ENCODE measurements around the gene CCDC92.

DNA sequence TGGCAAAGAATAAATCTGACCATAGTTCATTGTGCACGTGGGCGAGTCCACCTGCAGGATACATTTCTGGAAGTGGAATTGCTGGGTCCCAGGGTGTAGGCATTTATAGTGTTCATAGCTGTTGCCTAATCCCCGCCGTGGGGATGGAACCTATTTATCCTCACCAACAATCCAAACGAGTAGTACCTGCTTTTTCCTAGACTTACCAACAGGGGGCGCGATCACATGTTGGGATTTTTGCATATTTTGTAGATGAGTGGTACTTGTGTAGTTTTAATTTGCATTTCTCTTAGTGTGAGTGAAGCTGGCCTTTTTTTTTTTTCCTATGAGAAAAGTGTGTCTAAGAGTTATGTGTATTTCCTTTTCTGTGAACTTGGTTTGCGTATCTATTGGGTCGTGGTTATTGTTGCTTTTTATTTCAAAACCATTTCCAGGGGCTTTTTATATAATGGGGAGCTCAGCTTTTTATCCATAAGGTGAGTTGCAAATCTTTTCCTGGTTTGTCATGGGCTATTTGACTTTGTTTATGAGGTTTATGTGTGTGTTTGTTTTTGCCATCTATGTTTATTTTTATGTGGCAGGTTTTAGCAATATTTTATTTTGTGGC is 67.2 kb downstream of the CCDC92 start:
- TF ChIP-seq GATA3 (IDR thresholded peaks at IDR 0.05; ENCODE audit: low read depth, low read length) (no peak), GATA2 (IDR thresholded peaks at IDR 0.05; ENCODE audit: low read depth, low read length) (no peak)

Measured in SH-SY5Y (cell line).